Mesodermal cell (in vitro differentiated cells): Measurements from ENCODE around the gene SPATA13.

Experiments used
- H3K27ac ChIP-seq: 2 replicates; pipeline ENCODE4 v1.7.0; 2013; ENCODE audit warnings: mild to moderate bottlenecking, low read depth, low read length, moderate library complexity; ENCODE audit not compliant: severe bottlenecking
- H3K36me3 ChIP-seq: 2 replicates; pipeline ENCODE4 v1.7.1; 2013; ENCODE audit warnings: mild to moderate bottlenecking, low read length, moderate library complexity; ENCODE audit not compliant: control insufficient read depth, insufficient read depth
- H3K4me1 ChIP-seq: one replicate; pipeline ENCODE4 v1.7.1; 2013; ENCODE audit warnings: mild to moderate bottlenecking, low read length; ENCODE audit not compliant: insufficient read depth, control insufficient read depth, poor library complexity, severe bottlenecking
- H3K4me3 ChIP-seq: 2 replicates; pipeline ENCODE4 v1.7.0; 2013; ENCODE audit warnings: low read length, control low read depth, mild to moderate bottlenecking; ENCODE audit not compliant: insufficient read depth, poor library complexity, severe bottlenecking; ENCODE audit errors: extremely low read depth
- H3K9me3 ChIP-seq: 2 replicates; pipeline ENCODE4 v1.7.1; 2013; ENCODE audit warnings: mild to moderate bottlenecking, low read length, moderate library complexity; ENCODE audit not compliant: control insufficient read depth
- WGBS, 2 experiments: methylation state at CpG; one replicate each; pipeline ENCODE4 v1.1.5; 2013; ENCODE audit warnings: missing lambda C conversion rate in 2 of 2; ENCODE audit not compliant: insufficient coverage in 2 of 2; 5-methylcytosine and 5-hydroxymethylcytosine counted together

SPATA13 gene

GRCh38 chr13:24167666-24168391, 7.3 kb downstream of the SPATA13 start:
- H3K4me3 ChIP-seq, result no peak overlapping the region
- 83 to 95% methylated on average over 3 to 5 of the region's 6 CpGs for WGBS, 2 experiments
- H3K36me3 ChIP-seq, result peaks cover 36% of the 10 kb centered on the region
- H3K9me3 ChIP-seq, result no peaks in the 10 kb centered on the region
- no peak overlapping the region for H3K27ac ChIP-seq
- H3K4me1 ChIP-seq, result peaks cover 2% of the 10 kb centered on the region

GRCh38 chr13:24168392-24168750, 7.9 kb downstream of the SPATA13 start:
- 66 to 67% methylated on average over 1 to 5 of the region's 6 CpGs for WGBS, 2 experiments

GRCh38 chr13:24168979-24169378, 8.5 kb downstream of the SPATA13 start:
- 92 to 97% methylated on average over 5 of the region's 5 CpGs for WGBS, 2 experiments
- Histone ChIP-seq H3K36me3 (peaks cover 35% of the 10 kb centered on the region), H3K4me1 (peaks cover 2% of the 10 kb centered on the region), H3K4me3 (no peak overlapping the region), H3K27ac (no peak overlapping the region), H3K9me3 (no peaks in the 10 kb centered on the region)

More at GRCh38 chr13:24168392-24168750, 7.9 kb downstream of the SPATA13 start:
- Histone ChIP-seq H3K4me1 (peaks cover 2% of the 10 kb centered on the region), H3K27ac (no peak overlapping the region), H3K36me3 (peaks cover 36% of the 10 kb centered on the region), H3K4me3 (no peak overlapping the region), H3K9me3 (no peaks in the 10 kb centered on the region)

- WGBS, 2 experiments, result 100% methylated on average over 2 of the region's 4 CpGs; no CpG with 5 or more reads in 1 of the 2 experiments
- H3K4me1 ChIP-seq, result peaks cover 2% of the 10 kb centered on the region
Observed at GRCh38 chr13:24172071-24172470, 11.6 kb downstream of the SPATA13 start.

GRCh38 chr13:24173795-24174194, 13.3 kb downstream of the SPATA13 start:
- H3K36me3 ChIP-seq, result peaks cover 7% of the 10 kb centered on the region
- H3K27ac ChIP-seq, result no peak overlapping the region
- H3K4me1 ChIP-seq, result no peaks in the 10 kb centered on the region
- no CpG with 5 or more reads among the region's 2 CpGs for WGBS, 2 experiments
- no peak overlapping the region for H3K4me3 ChIP-seq
- H3K9me3 ChIP-seq, result no peaks in the 10 kb centered on the region

More at GRCh38 chr13:24172071-24172470, 11.6 kb downstream of the SPATA13 start:
- no peak overlapping the region for H3K4me3 ChIP-seq
- no peak overlapping the region for H3K27ac ChIP-seq
- H3K36me3 ChIP-seq, result peaks cover 11% of the 10 kb centered on the region
- no peaks in the 10 kb centered on the region for H3K9me3 ChIP-seq

GRCh38 chr13:24175847-24176246, 15.3 kb downstream of the SPATA13 start:
- no peaks in the 10 kb centered on the region for H3K4me1 ChIP-seq
- WGBS, 2 experiments, result 100% methylated on average over 1 of the region's 4 CpGs; no CpG with 5 or more reads in 1 of the 2 experiments
- H3K27ac ChIP-seq, result no peak overlapping the region
- H3K9me3 ChIP-seq, result no peaks in the 10 kb centered on the region
- no peak overlapping the region for H3K4me3 ChIP-seq
- peaks cover 2% of the 10 kb centered on the region for H3K36me3 ChIP-seq

GRCh38 chr13:24176351-24177101, 16.0 kb downstream of the SPATA13 start:
- whole genome bisulfite sequencing, 2 experiments, result 93 to 100% methylated on average over 4 to 6 of the region's 8 CpGs
- H3K4me1 ChIP-seq, result no peaks in the 10 kb centered on the region
- no peaks in the 10 kb centered on the region for H3K9me3 ChIP-seq
- no peaks in the 10 kb centered on the region for H3K36me3 ChIP-seq
- no peak overlapping the region for H3K4me3 ChIP-seq
- no peak overlapping the region for H3K27ac ChIP-seq

- WGBS, 2 experiments, result 86 to 90% methylated on average over 1 to 2 of the region's 2 CpGs
- H3K4me3 ChIP-seq, result no peak overlapping the region
Observed at GRCh38 chr13:24178847-24179485, 18.4 kb downstream of the SPATA13 start.

GRCh38 chr13:24179486-24179850, 18.9 kb downstream of the SPATA13 start:
- Histone ChIP-seq H3K4me3 (no peak overlapping the region), H3K9me3 (no peaks in the 10 kb centered on the region)
- WGBS, 2 experiments, result no CpG with 5 or more reads among the region's 1 CpG

More at GRCh38 chr13:24178847-24179485, 18.4 kb downstream of the SPATA13 start:
- Histone ChIP-seq H3K36me3 (peaks cover 6% of the 10 kb centered on the region), H3K4me1 (no peaks in the 10 kb centered on the region), H3K9me3 (no peaks in the 10 kb centered on the region), H3K27ac (no peak overlapping the region)

GRCh38 chr13:24180750-24181377, 20.3 kb downstream of the SPATA13 start:
- peaks cover 6% of the 10 kb centered on the region for H3K36me3 ChIP-seq
- peaks cover 5% of the 10 kb centered on the region for H3K4me1 ChIP-seq
- no peak overlapping the region for H3K27ac ChIP-seq
- H3K4me3 ChIP-seq, result no peak overlapping the region
- WGBS, 2 experiments, result 88 to 93% methylated on average over 3 of the region's 5 CpGs
- H3K9me3 ChIP-seq, result no peaks in the 10 kb centered on the region

More at GRCh38 chr13:24179486-24179850, 18.9 kb downstream of the SPATA13 start:
- H3K27ac ChIP-seq, result no peak overlapping the region
- H3K36me3 ChIP-seq, result peaks cover 6% of the 10 kb centered on the region
- no peaks in the 10 kb centered on the region for H3K4me1 ChIP-seq
